ENCODE data around the gene MDH2.
A peak's percentile ranks its signal among the peaks of the same experiment; 100 is the strongest.
"Not testable (repeated sequence)": the region's sequence is repeated elsewhere in the genome, so short reads cannot be mapped to it uniquely, and the experiment has no call there.

The MDH2 gene, protein sequence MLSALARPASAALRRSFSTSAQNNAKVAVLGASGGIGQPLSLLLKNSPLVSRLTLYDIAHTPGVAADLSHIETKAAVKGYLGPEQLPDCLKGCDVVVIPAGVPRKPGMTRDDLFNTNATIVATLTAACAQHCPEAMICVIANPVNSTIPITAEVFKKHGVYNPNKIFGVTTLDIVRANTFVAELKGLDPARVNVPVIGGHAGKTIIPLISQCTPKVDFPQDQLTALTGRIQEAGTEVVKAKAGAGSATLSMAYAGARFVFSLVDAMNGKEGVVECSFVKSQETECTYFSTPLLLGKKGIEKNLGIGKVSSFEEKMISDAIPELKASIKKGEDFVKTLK

DNA sequence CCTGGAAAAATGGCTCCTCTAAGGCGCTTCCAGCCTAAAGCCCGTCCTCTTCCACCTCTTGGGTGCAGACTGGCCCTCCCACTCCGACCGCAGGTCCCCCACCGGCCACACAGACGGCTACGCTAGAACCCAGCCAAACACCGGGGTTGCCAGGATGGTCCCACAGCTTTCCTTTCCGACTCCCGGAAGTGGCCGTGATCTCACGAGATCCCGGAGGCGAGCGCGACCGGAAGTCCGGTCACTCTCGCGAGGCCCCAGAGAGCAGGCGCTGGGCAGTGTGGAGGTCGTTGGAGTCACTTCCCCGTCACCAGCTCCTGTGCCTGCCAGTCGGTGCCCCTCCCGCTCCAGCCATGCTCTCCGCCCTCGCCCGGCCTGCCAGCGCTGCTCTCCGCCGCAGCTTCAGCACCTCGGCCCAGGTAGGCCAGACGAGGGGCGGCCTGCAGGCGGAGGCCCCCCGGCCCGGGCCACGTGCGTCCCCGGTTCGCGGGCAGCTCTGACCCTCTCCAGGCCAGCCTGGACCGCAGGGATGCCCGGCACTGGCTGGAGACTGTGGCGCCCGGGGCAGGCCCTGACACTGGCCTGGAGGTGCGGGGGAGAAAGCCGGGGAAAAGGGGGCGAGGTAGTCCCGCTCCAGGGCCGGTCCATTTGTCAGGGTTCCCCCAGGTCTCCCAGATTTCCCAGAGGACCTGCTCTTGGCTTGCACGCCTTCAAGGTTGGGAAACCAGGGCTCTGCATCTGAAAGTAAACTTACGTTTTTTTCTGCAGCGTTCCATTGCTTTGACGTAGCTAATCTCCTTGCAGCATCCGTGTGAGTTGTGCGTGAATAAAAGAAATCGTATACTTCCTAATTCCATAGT lies at the start of gene MDH2, which contains the start of gene STYXL1:
MDH2 (plus strand) TSS at position 296 of the 857 bp plus-strand sequence; CDS start at position 351, 55 bp downstream.
STYXL1 (minus strand) TSS at position 190 of the 857 bp plus-strand sequence. CDS start 17,477 bp downstream, outside the sequence.
- DNase-seq = peak; percentile 95 to 98
- Histone ChIP-seq H3K4me1 (peaks cover 0 to 46% (median 26%) of the 10 kb centered on the region in 4 donors), H3K27ac (peak within 1 kb of the TSS; percentile 87 to 96), H3K9me3 (no peaks in the 10 kb centered on the region), H3K27me3 (no peaks in the 10 kb centered on the region), H3K4me3 (peak within 1 kb of the TSS; percentile 88 to 99), H3K36me3 (peaks cover 0 to 10% (median 10%) of the 10 kb centered on the region in 3 donors)
- TF ChIP-seq, protein P1, sequence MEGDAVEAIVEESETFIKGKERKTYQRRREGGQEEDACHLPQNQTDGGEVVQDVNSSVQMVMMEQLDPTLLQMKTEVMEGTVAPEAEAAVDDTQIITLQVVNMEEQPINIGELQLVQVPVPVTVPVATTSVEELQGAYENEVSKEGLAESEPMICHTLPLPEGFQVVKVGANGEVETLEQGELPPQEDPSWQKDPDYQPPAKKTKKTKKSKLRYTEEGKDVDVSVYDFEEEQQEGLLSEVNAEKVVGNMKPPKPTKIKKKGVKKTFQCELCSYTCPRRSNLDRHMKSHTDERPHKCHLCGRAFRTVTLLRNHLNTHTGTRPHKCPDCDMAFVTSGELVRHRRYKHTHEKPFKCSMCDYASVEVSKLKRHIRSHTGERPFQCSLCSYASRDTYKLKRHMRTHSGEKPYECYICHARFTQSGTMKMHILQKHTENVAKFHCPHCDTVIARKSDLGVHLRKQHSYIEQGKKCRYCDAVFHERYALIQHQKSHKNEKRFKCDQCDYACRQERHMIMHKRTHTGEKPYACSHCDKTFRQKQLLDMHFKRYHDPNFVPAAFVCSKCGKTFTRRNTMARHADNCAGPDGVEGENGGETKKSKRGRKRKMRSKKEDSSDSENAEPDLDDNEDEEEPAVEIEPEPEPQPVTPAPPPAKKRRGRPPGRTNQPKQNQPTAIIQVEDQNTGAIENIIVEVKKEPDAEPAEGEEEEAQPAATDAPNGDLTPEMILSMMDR (IDR thresholded peaks at IDR 0.05) = no peak
- intact Hi-C loops (cut with DNase I; ENCODE audit: low total_unique reads) = no loop called here

- Histone ChIP-seq H3K36me3 (peaks cover 7 to 47% (median 9%) of the 10 kb centered on the region in 3 donors), H3K9me3 (no peaks in the 10 kb centered on the region), H3K4me3 (no peak overlapping the region), H3K27me3 (no peaks in the 10 kb centered on the region), H3K4me1 (peaks cover 0 to 3% (median 2%) of the 10 kb centered on the region in 4 donors), H3K27ac (no peak overlapping the region)
- DNase-seq = peak in 1 of 2 donors; percentile 47
- intact Hi-C loops (cut with DNase I; ENCODE audit: low total_unique reads) = no loop called here
- TF ChIP-seq, protein P1 (IDR thresholded peaks at IDR 0.05) = no peak
These were observed 47.3 kb upstream of the MDH2 start for GRCh38 chr7:76000566-76000965.

GRCh38 chr7:76002139-76002538 lies 45.8 kb upstream of the MDH2 start:
- no peak for DNase-seq
- Histone ChIP-seq H3K36me3 (peaks cover 7 to 54% (median 9%) of the 10 kb centered on the region in 3 donors), H3K4me1 (no peaks in the 10 kb centered on the region), H3K27ac (no peak overlapping the region), H3K4me3 (no peak overlapping the region), H3K9me3 (no peaks in the 10 kb centered on the region), H3K27me3 (no peaks in the 10 kb centered on the region)
- intact Hi-C loops (cut with DNase I; ENCODE audit: low total_unique reads) = no loop called here
- TF ChIP-seq, protein P1 (IDR thresholded peaks at IDR 0.05) = no peak

- H3K27ac ChIP-seq = no peak overlapping the region
- no peak for DNase-seq
- TF ChIP-seq, protein P1 (IDR thresholded peaks at IDR 0.05) = no peak
- H3K4me3 ChIP-seq = no peak overlapping the region
- intact Hi-C loops (cut with DNase I; ENCODE audit: low total_unique reads) = no loop called here
- no peaks in the 10 kb centered on the region for H3K4me1 ChIP-seq
- no peaks in the 10 kb centered on the region for H3K9me3 ChIP-seq
- no peaks in the 10 kb centered on the region for H3K27me3 ChIP-seq
- H3K36me3 ChIP-seq = peaks cover 7 to 54% (median 9%) of the 10 kb centered on the region in 3 donors
These were observed 45.1 kb upstream of the MDH2 start for GRCh38 chr7:76002822-76003221.

GRCh38 chr7:76003351-76003750 lies 44.6 kb upstream of the MDH2 start:
- TF ChIP-seq, protein P1 (IDR thresholded peaks at IDR 0.05) = no peak
- intact Hi-C loops (cut with DNase I; ENCODE audit: low total_unique reads) = no loop called here
- peaks cover 7 to 54% (median 9%) of the 10 kb centered on the region in 3 donors for H3K36me3 ChIP-seq
- H3K4me1 ChIP-seq = no peaks in the 10 kb centered on the region
- DNase-seq = no peak
- H3K27me3 ChIP-seq = no peaks in the 10 kb centered on the region
- no peaks in the 10 kb centered on the region for H3K9me3 ChIP-seq
- H3K4me3 ChIP-seq = no peak overlapping the region
- H3K27ac ChIP-seq = no peak overlapping the region

GRCh38 chr7:76005004-76005403 lies 42.9 kb upstream of the MDH2 start:
- DNase-seq; intact Hi-C loops (cut with DNase I; ENCODE audit: low total_unique reads); H3K27ac ChIP-seq; H3K4me1 ChIP-seq; H3K4me3 ChIP-seq; H3K27me3 ChIP-seq; H3K9me3 ChIP-seq: not testable (repeated sequence)
- peaks cover 7 to 48% (median 9%) of the 10 kb centered on the region in 3 donors for H3K36me3 ChIP-seq
